Lower lobe of right lung (tissue), 2 donors: Measurements from ENCODE around the gene RASAL2. TPM values are rescaled to one million over a fixed set of nuclear protein-coding genes. Genes with fewer than 3 reads are reported as not detected.
"Not testable (repeated sequence)": the region's sequence is repeated elsewhere in the genome, so short reads cannot be mapped to it uniquely, and the experiment has no call there.

Source experiments
- ATAC-seq, 2 donors: fragments of 200-7000 bp; cut with Tn5 transposase; one replicate each; pipeline ENCODE4 v1.9.1; 2020 to 2022; ENCODE audit warnings: mild to moderate bottlenecking in 2 of 2, moderate library complexity in 2 of 2
- DNase-seq: peaks from one replicate; pipeline ENCODE4 v3.0.0-alpha.2; 2020
- H3K27ac ChIP-seq: fragments of 200-600 bp; one replicate; pipeline ENCODE4 v1.8.0; 2022
- H3K27me3 ChIP-seq: fragments of 200-600 bp; one replicate; pipeline ENCODE4 v1.8.0; 2022; ENCODE audit warnings: low read depth
- H3K36me3 ChIP-seq: fragments of 200-600 bp; one replicate; pipeline ENCODE4 v1.8.0; 2022; ENCODE audit warnings: mild to moderate bottlenecking
- H3K4me1 ChIP-seq: fragments of 200-600 bp; one replicate; pipeline ENCODE4 v1.8.0; 2022
- H3K4me3 ChIP-seq: fragments of 200-600 bp; one replicate; pipeline ENCODE4 v1.8.0; 2022; ENCODE audit warnings: mild to moderate bottlenecking
- H3K9me3 ChIP-seq: fragments of 200-600 bp; one replicate; pipeline ENCODE4 v1.8.0; 2022
- CTCF ChIP-seq: fragments of 200-600 bp; IDR thresholded peaks from one replicate; pipeline ENCODE4 v1.8.0; 2022; ENCODE audit warnings: antibody characterized with exemption, mild to moderate bottlenecking
- intact Hi-C: fragments of 100-400 bp; cut with DNase I; formaldehyde crosslinking; loops from one replicate; pipeline ENCODE4 v1.11.0; 2022
- total RNA-seq: library from RNA; stranded (reverse); fragmentation: NEBNext Ultra II Directional; extraction: Animal tissue kit (Norgen Biotek cat#: 25700); gene quantifications from one replicate; pipeline ENCODE4 v1.2.1, GENCODE V29; 2021
- donor health status: DM: no; HTN: yes; CAD: no; lungs with severe emphysema.

The RASAL2 gene
- total RNA-seq, 1 donor from 2014 or later = 48.3 TPM

- Histone ChIP-seq H3K27ac (no peak overlapping the region), H3K9me3 (no peaks in the 10 kb centered on the region), H3K4me3 (no peak overlapping the region), H3K36me3 (no peaks in the 10 kb centered on the region), H3K27me3 (no peaks in the 10 kb centered on the region), H3K4me1 (peaks cover 8% of the 10 kb centered on the region)
- no peak for TF ChIP-seq CTCF
- ATAC-seq = no peak
- no peak for DNase-seq
- intact Hi-C loops = no loop called here
These were observed 147.2 kb downstream of the RASAL2 start for GRCh38 chr1:178241057-178241456.

- TF ChIP-seq CTCF = no peak
- Histone ChIP-seq H3K27ac (no peak overlapping the region), H3K36me3 (no peaks in the 10 kb centered on the region), H3K4me3 (no peak overlapping the region), H3K9me3 (no peaks in the 10 kb centered on the region), H3K27me3 (no peaks in the 10 kb centered on the region), H3K4me1 (peaks cover 8% of the 10 kb centered on the region)
- ATAC-seq = no peak
- DNase-seq = no peak
- intact Hi-C loops = no loop called here
These were observed 147.9 kb downstream of the RASAL2 start for GRCh38 chr1:178241837-178242236.

- no peak for TF ChIP-seq CTCF
- peaks cover 8% of the 10 kb centered on the region for H3K4me1 ChIP-seq
- H3K4me3 ChIP-seq = no peak overlapping the region
- no peak for ATAC-seq
- H3K36me3 ChIP-seq = no peaks in the 10 kb centered on the region
- DNase-seq = no peak
- H3K9me3 ChIP-seq = peaks cover 7% of the 10 kb centered on the region
- H3K27ac ChIP-seq = no peak overlapping the region
- intact Hi-C loops = no loop called here
- no peaks in the 10 kb centered on the region for H3K27me3 ChIP-seq
These were observed 149.2 kb downstream of the RASAL2 start for GRCh38 chr1:178243119-178243518.

GRCh38 chr1:178243890-178244289 lies 150.0 kb downstream of the RASAL2 start:
- H3K4me1 ChIP-seq = peaks cover 8% of the 10 kb centered on the region
- H3K27me3 ChIP-seq = no peaks in the 10 kb centered on the region
- TF ChIP-seq CTCF = no peak
- no peaks in the 10 kb centered on the region for H3K36me3 ChIP-seq
- H3K4me3 ChIP-seq = no peak overlapping the region
- H3K27ac ChIP-seq = no peak overlapping the region
- DNase-seq (no peak), ATAC-seq (no peak)
- intact Hi-C loops = no loop called here
- H3K9me3 ChIP-seq = peaks cover 13% of the 10 kb centered on the region

GRCh38 chr1:178248284-178248683 lies 154.4 kb downstream of the RASAL2 start:
- H3K9me3 ChIP-seq = peaks cover 17% of the 10 kb centered on the region
- DNase-seq, ATAC-seq, H3K27me3 ChIP-seq, H3K4me1 ChIP-seq, intact Hi-C loops, H3K27ac ChIP-seq, H3K4me3 ChIP-seq, H3K36me3 ChIP-seq: not testable (repeated sequence)

- H3K27me3 ChIP-seq, H3K9me3 ChIP-seq, ATAC-seq, H3K27ac ChIP-seq, H3K4me3 ChIP-seq, DNase-seq, H3K36me3 ChIP-seq, H3K4me1 ChIP-seq, intact Hi-C loops: not testable (repeated sequence)
These were observed 159.7 kb downstream of the RASAL2 start for GRCh38 chr1:178253581-178253980.

- ATAC-seq = no peak
- no peak for TF ChIP-seq CTCF
- no peaks in the 10 kb centered on the region for H3K36me3 ChIP-seq
- intact Hi-C loops = no loop called here
- H3K27ac ChIP-seq = no peak overlapping the region
- DNase-seq = no peak
- H3K4me3 ChIP-seq = no peak overlapping the region
- H3K4me1 ChIP-seq = no peaks in the 10 kb centered on the region
- no peaks in the 10 kb centered on the region for H3K27me3 ChIP-seq
- H3K9me3 ChIP-seq = no peaks in the 10 kb centered on the region
These were observed 160.5 kb downstream of the RASAL2 start for GRCh38 chr1:178254433-178254832.
